HUES64 (cell line): ENCODE results near the gene ANAPC5.
"Not testable (repeated sequence)": the region's sequence is repeated elsewhere in the genome, so short reads cannot be mapped to it uniquely, and the experiment has no call there.

Source experiments
- H3K27ac ChIP-seq: 2 replicates; pipeline ENCODE4 v1.7.0; 2013; ENCODE audit warnings: low read depth, low read length, inconsistent platforms
- H3K27me3 ChIP-seq: 2 replicates; pipeline ENCODE4 v1.6.1; 2013; ENCODE audit warnings: mild to moderate bottlenecking, low read length; ENCODE audit not compliant: insufficient read depth
- H3K36me3 ChIP-seq: 2 replicates; pipeline ENCODE4 v1.6.1; 2013; ENCODE audit warnings: mild to moderate bottlenecking, low read length; ENCODE audit not compliant: insufficient read depth
- H3K4me1 ChIP-seq: 2 replicates; pipeline ENCODE4 v1.6.1; 2013; ENCODE audit warnings: mild to moderate bottlenecking, low read length, moderate library complexity; ENCODE audit not compliant: insufficient read depth
- H3K4me3 ChIP-seq: 2 replicates; pipeline ENCODE4 v1.5.1; 2013; ENCODE audit warnings: mild to moderate bottlenecking, low read length, moderate library complexity
- H3K9ac ChIP-seq: 2 replicates; pipeline ENCODE4 v1.6.1; 2013; ENCODE audit warnings: mild to moderate bottlenecking, low read depth, low read length
- H3K9me3 ChIP-seq: 2 replicates; pipeline ENCODE4 v1.6.1; 2013; ENCODE audit warnings: low read depth, low read length; ENCODE audit not compliant: insufficient read depth
- WGBS: fragments of 150-250, 120-280 bp; methylation state at CpG from one replicate; pipeline ENCODE4 v1.1.7; 2013; ENCODE audit warnings: missing lambda C conversion rate; 5-methylcytosine and 5-hydroxymethylcytosine counted together

The ANAPC5 gene

DNA sequence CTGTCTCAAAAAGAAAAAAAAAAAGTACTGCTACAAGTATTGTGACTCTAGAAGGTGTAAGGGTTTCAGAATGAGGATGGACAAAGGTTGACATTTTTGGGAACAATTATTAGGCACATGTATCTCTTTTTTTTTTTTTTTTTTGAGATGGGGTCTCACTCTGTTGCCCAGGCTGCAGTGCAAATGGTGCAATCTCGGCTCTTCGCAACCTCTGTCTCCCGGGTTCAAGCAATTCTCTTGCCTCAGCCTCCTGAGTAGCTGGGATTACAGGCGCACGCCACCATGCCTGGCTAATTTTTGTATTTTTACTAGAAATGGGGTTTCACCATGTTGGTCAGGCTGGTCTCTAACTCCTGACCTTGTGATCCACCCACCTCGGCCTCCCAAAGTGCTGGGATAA lies 32.7 kb upstream of the ANAPC5 start:
- H3K27ac ChIP-seq, H3K36me3 ChIP-seq, H3K4me1 ChIP-seq, H3K9ac ChIP-seq, H3K4me3 ChIP-seq, H3K27me3 ChIP-seq, H3K9me3 ChIP-seq: not testable (repeated sequence)
- WGBS: 80% methylated on average over 6 of the region's 6 CpGs

DNA sequence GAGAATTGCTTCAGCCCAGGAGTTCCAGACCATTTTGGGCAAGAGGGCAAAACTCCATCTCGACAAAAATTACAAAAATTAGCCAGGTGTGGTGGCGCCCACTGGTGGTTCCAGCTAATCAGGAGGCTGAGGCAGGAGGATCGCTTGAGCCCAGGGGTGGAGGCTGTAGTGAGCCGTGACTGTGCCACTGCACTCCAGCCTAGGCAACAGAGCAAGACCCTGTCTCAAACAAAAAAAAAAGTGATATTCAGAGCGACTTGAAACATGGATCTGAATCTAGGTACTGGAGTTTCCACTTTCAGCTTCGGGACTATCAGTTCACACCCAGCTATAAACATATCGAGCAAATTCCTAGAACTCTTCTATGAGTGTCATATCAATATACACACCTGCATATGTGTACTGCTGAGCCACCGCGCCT lies 31.4 kb upstream of the ANAPC5 start:
- no peaks in the 10 kb centered on the region for H3K4me1 ChIP-seq
- H3K27me3 ChIP-seq: no peaks in the 10 kb centered on the region
- H3K9ac ChIP-seq: no peak overlapping the region
- no peak overlapping the region for H3K27ac ChIP-seq
- no peak overlapping the region for H3K4me3 ChIP-seq
- H3K36me3 ChIP-seq: no peaks in the 10 kb centered on the region
- 94% methylated on average over 9 of the region's 9 CpGs for WGBS
- H3K9me3 ChIP-seq: no peaks in the 10 kb centered on the region

DNA sequence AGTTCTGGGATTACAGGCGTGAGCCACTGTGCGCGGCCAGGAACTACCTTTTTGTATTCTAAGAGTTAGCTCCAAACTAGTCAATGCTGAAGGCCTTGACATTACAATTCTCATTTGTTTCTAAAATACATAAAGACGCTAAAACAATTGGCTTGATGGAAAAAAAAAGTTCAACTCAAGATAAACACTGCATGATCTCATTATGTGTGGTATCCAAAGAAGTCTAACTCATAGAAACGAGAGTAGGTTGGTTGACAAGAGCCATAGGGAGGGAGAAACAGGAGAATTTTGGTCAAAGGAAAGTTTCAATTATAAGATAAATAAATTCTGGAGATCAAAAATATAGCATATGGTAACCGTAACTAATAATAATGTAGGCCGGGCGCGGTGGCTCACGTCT lies 27.7 kb upstream of the ANAPC5 start:
- Histone ChIP-seq H3K36me3 (no peaks in the 10 kb centered on the region), H3K27me3 (no peaks in the 10 kb centered on the region), H3K9me3 (no peaks in the 10 kb centered on the region), H3K27ac (no peak overlapping the region), H3K4me3 (no peak overlapping the region), H3K4me1 (no peaks in the 10 kb centered on the region), H3K9ac (no peak overlapping the region)
- WGBS: 94% methylated on average over 10 of the region's 10 CpGs

DNA sequence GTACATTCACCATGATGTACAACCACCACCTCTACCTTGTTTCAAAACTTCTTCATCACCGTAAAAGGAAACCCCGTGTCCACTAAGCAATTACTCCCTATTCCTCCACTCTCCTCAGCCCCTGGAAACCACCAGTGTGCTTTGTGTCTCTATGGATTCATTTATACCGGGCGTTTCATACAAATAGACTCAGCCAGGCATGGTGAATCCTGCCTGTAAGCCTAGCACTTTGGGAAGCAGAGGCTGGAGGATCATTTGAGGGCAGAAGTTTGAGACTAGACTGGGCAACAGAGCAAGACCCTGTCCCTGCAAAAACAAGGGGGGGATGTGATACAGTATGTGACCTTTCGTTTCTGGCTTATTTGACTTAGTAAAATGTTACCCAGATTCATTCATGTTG lies 26.5 kb upstream of the ANAPC5 start:
- H3K9me3 ChIP-seq: no peaks in the 10 kb centered on the region
- no peaks in the 10 kb centered on the region for H3K36me3 ChIP-seq
- WGBS: 87% methylated on average over 5 of the region's 5 CpGs
- H3K4me1 ChIP-seq: no peaks in the 10 kb centered on the region
- H3K27ac ChIP-seq: no peak overlapping the region
- H3K4me3 ChIP-seq: no peak overlapping the region
- no peaks in the 10 kb centered on the region for H3K27me3 ChIP-seq
- no peak overlapping the region for H3K9ac ChIP-seq

DNA sequence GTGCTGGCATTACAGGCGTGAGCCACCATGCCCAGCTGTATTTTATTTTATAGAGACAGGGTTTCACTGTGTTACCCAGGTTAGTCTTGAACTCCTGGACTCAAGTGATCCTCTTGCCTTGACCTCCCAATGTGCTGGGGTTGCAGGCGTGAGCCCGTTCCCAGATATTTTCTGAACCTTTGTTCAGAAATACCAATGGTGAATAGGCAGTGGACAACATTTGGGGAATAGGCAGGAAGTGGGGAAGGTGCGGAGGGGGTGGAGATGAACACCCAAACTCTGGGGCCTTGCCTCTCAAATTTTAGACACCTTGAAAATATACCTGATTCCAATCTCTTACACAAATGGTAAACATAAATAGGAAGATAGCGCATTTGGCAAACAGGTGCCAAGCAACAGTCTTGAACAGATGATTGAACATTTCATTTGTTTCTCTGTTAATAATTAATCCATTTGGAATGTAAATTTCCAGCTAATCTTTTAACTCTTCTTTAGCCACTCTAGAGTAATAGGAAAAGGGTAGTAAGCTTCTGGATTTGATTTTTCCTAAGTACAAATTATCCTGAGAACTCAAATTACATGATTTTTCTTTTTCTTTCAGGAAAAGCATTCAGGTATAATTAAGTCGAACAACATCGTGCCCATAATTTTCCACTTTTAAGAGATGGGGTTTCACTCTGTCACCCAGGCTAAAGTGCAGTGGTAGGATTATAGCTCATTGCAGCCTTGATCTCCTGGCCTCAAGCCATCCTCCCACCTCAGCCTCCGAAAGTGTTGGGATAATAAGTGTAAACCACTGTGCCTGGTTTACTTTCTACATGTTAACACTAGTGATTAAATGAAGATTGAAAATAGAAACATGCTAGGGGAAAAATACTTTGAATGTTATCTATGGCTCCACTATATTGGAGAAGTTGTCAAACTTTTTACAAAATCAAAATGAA lies 24.8 kb upstream of the ANAPC5 start:
- H3K9me3 ChIP-seq: no peaks in the 10 kb centered on the region
- H3K27ac ChIP-seq: no peak overlapping the region
- H3K4me1 ChIP-seq: no peaks in the 10 kb centered on the region
- no peak overlapping the region for H3K9ac ChIP-seq
- 95% methylated on average over 7 of the region's 8 CpGs for WGBS
- H3K4me3 ChIP-seq: no peak overlapping the region
- H3K27me3 ChIP-seq: no peaks in the 10 kb centered on the region
- H3K36me3 ChIP-seq: no peaks in the 10 kb centered on the region

DNA sequence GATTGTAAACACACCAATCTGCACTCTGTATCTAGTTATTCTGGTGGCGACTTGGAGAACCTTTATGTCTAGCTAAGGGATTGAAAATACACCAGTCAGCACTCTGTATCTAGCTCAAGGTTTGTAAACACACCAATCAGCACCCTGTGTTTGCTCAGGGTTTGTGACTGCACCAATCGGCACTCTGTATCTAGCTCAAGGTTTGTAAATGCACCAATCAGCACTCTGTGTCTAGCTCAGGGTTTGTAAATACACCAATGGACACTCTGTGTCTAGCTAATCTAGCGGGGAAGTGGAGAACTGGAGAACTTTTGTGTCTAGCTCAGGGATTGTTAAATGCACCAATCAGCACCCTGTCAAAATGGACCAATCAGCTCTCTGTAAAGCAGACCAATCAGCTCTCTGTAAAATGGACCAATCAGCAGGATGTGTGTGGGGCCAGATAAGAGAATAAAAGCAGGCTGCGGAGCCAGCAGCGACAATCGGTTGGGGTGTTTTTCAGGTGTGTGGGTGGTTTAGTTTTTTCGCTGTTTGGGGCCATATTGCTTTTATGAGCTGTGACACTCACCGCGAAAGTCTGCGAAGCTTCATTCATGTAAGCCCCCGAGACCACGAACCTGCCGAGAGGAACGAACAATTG lies 22.9 kb upstream of the ANAPC5 start:
- 87% methylated on average over 14 of the region's 14 CpGs for WGBS
- H3K9me3 ChIP-seq: not testable (repeated sequence)

DNA sequence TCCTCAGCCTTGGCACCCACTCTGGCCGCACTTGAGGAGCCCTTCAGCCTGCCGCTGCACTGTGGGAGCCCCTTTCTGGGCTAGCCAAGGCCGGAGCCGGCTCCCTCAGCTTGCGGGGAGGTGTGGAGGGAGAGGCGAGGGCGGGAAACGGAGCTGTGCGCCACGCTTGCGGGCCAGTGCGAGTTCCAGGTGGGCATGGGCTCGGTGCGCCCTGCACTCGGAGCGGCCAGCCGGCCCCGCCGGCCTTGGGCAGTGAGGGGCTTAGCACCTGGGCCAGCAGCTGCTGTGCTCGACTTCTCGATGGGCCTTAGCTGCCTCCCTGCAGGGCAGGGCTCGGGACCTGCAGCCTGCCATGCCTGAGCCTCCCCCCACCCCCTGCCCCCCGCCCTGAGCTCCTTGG lies 22.1 kb upstream of the ANAPC5 start:
- not testable (repeated sequence) for H3K4me3 ChIP-seq, H3K9ac ChIP-seq, H3K4me1 ChIP-seq, H3K36me3 ChIP-seq, H3K9me3 ChIP-seq, H3K27ac ChIP-seq, H3K27me3 ChIP-seq
- 95% methylated on average over 23 of the region's 23 CpGs for WGBS

More for the DNA sequence above, 22.9 kb upstream of the ANAPC5 start:
- not testable (repeated sequence) for H3K36me3 ChIP-seq, H3K9ac ChIP-seq, H3K27ac ChIP-seq, H3K4me1 ChIP-seq, H3K27me3 ChIP-seq, H3K4me3 ChIP-seq

DNA sequence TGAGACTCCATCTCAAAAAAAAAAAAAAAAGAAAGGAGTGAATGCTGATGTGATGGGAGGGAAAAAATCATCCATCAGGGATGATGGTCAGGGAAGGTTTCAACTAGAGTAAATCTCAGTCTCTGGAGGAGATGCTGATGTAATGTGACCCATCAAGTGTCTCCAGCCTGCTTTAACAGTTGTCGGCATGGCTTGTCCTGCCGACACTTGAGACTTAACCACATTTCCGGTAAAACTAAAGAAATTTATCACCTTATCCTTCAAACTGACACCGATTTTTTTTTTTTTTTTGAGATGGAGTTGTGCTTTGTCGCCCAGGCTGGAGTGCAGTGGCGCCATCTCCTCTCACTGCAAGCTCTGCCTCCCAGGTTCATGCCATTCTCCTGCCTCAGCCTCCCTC lies 21.5 kb upstream of the ANAPC5 start:
- no peaks in the 10 kb centered on the region for H3K36me3 ChIP-seq
- WGBS: over 99% methylated on average over 6 of the region's 6 CpGs
- H3K4me3 ChIP-seq: no peak overlapping the region
- no peak overlapping the region for H3K9ac ChIP-seq
- H3K9me3 ChIP-seq: no peaks in the 10 kb centered on the region
- H3K27ac ChIP-seq: no peak overlapping the region
- H3K4me1 ChIP-seq: no peaks in the 10 kb centered on the region
- no peaks in the 10 kb centered on the region for H3K27me3 ChIP-seq

DNA sequence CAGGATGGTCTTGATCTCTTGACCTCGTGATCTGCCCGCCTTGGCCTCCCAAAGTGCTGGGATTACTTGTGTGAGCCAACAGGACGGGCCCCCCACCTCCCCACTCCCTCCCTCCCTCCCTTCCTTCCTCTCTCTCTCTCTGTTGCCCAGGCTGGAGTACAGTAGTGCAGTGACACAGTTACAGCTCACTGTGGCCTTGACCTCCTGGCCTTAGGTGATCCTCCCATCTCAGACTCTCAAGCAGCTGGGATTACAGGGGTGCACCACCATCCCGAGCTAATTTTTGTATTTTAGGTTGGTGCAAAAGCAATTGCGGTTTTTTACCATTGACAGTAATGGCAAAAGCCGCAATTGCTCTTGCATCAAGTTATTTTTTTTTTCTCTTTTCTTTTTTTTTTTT lies 19.2 kb upstream of the ANAPC5 start:
- Histone ChIP-seq H3K27ac (no peak overlapping the region), H3K4me3 (no peak overlapping the region), H3K9me3 (no peaks in the 10 kb centered on the region), H3K4me1 (no peaks in the 10 kb centered on the region), H3K27me3 (no peaks in the 10 kb centered on the region), H3K36me3 (no peaks in the 10 kb centered on the region), H3K9ac (no peak overlapping the region)
- WGBS: 91% methylated on average over 6 of the region's 6 CpGs

DNA sequence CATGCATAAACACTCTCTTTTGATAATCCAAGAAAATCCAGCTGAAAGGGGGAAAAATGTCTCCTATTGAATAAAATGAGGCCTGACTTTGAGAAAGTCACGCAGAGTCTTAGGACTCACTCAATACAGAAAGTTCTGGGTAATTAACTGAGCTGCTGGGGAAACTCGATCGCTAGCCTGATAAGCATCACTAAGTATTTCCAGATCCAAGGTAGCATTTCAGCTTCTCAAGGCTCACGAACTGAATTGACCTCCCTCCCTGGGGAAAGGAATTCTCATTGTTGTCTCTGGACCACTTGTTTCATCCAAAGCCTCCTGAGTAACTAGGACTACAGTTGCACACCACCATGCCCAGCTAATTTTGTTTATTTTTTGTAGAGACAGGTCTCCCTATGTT lies 13.8 kb upstream of the ANAPC5 start:
- H3K36me3 ChIP-seq: no peaks in the 10 kb centered on the region
- WGBS: 82% methylated on average over 4 of the region's 4 CpGs
- no peak overlapping the region for H3K9ac ChIP-seq
- H3K4me1 ChIP-seq: no peaks in the 10 kb centered on the region
- no peaks in the 10 kb centered on the region for H3K27me3 ChIP-seq
- H3K27ac ChIP-seq: no peak overlapping the region
- H3K9me3 ChIP-seq: no peaks in the 10 kb centered on the region
- H3K4me3 ChIP-seq: no peak overlapping the region

DNA sequence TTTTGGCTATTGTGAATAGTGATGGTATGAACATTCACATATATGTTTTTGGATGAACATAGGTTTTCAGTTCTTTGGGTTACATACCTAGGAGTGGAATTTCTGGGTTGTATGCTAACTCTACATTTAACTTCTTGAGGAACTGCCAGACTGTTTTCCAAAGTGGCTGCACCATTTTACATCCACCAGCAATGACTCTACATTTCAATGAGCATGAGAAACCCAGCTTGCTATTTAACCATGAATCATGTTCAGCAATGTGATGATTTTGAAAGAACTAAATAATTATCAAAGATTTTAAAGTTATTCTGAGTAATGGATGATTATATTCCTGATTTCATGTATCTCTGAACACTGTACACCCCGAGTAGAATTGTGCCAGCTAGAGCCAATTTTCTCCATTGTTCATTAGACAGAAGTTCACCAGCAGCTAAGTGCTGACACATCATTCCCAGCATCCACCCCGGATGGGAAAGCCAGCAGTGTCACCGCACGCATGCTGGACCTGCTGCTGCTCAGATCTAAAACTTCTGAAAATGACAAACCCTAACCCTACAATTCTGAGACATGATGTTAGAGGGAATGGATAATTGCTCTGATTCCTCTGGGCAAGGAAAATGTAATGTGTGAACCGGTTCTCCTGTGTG lies 13.3 kb upstream of the ANAPC5 start:
- no peak overlapping the region for H3K4me3 ChIP-seq

More for the DNA sequence above, 13.3 kb upstream of the ANAPC5 start:
- Histone ChIP-seq H3K27ac (no peak overlapping the region), H3K36me3 (no peaks in the 10 kb centered on the region), H3K4me1 (no peaks in the 10 kb centered on the region), H3K27me3 (no peaks in the 10 kb centered on the region), H3K9me3 (no peaks in the 10 kb centered on the region), H3K9ac (no peak overlapping the region)
- 81% methylated on average over 5 of the region's 5 CpGs for WGBS
